Esophagus (tissue), 2 donors: ENCODE results near the gene LILRA1. TPM values are rescaled to one million over a fixed set of nuclear protein-coding genes. Genes with fewer than 3 reads are reported as not detected.
"Not testable (repeated sequence)": the region's sequence is repeated elsewhere in the genome, so short reads cannot be mapped to it uniquely, and the experiment has no call there.

Experiments
- H3K27ac ChIP-seq, 2 donors: one replicate each; pipeline ENCODE4 v1.5.1; 2013; ENCODE audit warnings: low read depth in 2 of 2, mild to moderate bottlenecking in 2 of 2, inconsistent platforms in 1 of 2, low read length in 1 of 2, moderate library complexity in 1 of 2
- H3K27me3 ChIP-seq, 2 donors: one replicate each; pipeline ENCODE4 v1.6.1; 2013; ENCODE audit warnings: low read length in 2 of 2, control low read depth in 1 of 2, mild to moderate bottlenecking in 1 of 2; ENCODE audit not compliant: insufficient read depth in 2 of 2, control insufficient read depth in 1 of 2
- H3K36me3 ChIP-seq, 2 donors: one replicate each; pipeline ENCODE4 v1.6.1; 2013; ENCODE audit warnings: low read length in 1 of 2; ENCODE audit not compliant: control insufficient read depth in 2 of 2, insufficient read depth in 2 of 2
- H3K4me1 ChIP-seq, 2 donors: one replicate each; pipeline ENCODE4 v1.6.1; 2013; ENCODE audit warnings: low read length in 1 of 2; ENCODE audit not compliant: control insufficient read depth in 2 of 2, insufficient read depth in 2 of 2
- H3K4me3 ChIP-seq, 2 donors: one replicate each; pipeline ENCODE4 v1.5.1; 2013; ENCODE audit warnings: low read length in 2 of 2, mild to moderate bottlenecking in 2 of 2, low read depth in 1 of 2, moderate library complexity in 1 of 2
- H3K9me3 ChIP-seq, 2 donors: one replicate each; pipeline ENCODE4 v1.6.1; 2013; ENCODE audit warnings: mild to moderate bottlenecking in 2 of 2, low read depth in 1 of 2, low read length in 1 of 2, moderate library complexity in 1 of 2; ENCODE audit not compliant: control insufficient read depth in 2 of 2, insufficient read depth in 1 of 2
- WGBS, 2 donors: extraction: QIAGEN DNeasy Blood & Tissue Kit; methylation state at CpG; one replicate each; pipeline ENCODE4 v1.1.7; 2013; 5-methylcytosine and 5-hydroxymethylcytosine counted together
- polyA plus RNA-seq, 2 donors: library from polyadenylated mRNA; stranded (reverse); fragments of 200-250 nt; gene quantifications; one replicate each; pipeline ENCODE4 v1.2.3, GENCODE V29; 2013
- donor health status: healthy with polysubstance abuse.
- donor health status: Bipolar disorder and iron deficiency.

Gene LILRA1
- polyA plus RNA-seq: under 1 TPM; 0.08 to 0.21 TPM

DNA sequence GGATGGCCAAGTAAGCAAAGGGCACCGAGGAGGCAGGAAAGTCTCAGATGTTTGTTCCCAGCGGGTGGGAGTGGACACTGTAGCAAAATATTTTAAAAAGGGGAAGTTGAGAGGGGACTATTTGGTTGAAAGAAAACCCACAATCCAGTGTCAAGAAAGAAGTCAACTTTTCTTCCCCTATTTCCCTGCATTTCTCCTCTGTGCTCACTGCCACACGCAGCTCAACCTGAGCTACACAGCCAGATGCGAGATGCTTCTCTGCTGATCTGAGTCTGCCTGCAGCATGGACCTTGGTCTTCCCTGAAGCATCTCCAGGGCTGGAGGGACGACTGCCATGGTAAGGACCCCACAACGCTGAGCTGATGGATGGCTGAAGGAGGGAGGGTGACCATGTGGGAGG, at the start of gene LILRA1:
Gene LILRA1, plus strand, starts transcription at position 188 of the 400 bp plus-strand sequence. CDS start 613 bp downstream, outside the sequence.
- WGBS, 2 donors: 56% methylated on average over 6 of the region's 6 CpGs
- H3K9me3 ChIP-seq, H3K36me3 ChIP-seq, H3K4me1 ChIP-seq, H3K27ac ChIP-seq, H3K4me3 ChIP-seq, H3K27me3 ChIP-seq: not testable (repeated sequence)

DNA sequence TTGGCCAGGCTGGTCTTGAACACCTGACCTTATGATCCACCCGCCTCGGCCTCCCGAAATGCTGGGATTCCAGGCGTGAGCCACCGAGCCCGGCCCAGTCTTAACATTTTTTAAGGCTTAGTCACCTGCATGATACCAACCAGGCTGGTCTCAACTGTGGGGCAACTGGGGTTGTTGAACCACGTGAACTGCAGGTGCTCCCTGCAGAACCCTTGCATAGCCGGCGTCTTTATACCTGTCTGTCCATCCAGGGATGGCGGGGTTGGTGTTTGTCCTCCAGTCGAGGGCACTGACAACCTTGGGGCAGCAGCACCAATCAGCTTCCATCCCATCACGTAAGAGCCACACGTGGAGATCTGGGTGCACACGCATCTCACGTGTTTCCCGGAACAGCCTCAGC, 44.6 kb upstream of the LILRA1 start:
- Histone ChIP-seq H3K4me3 (no peak overlapping the region), H3K27me3 (no peaks in the 10 kb centered on the region), H3K9me3 (peaks cover 0 to 5% of the 10 kb centered on the region in 2 donors), H3K27ac (no peak overlapping the region), H3K4me1 (no peaks in the 10 kb centered on the region), H3K36me3 (no peaks in the 10 kb centered on the region)
- 87 to 89% methylated on average over 16 of the region's 16 CpGs for WGBS, 2 donors

DNA sequence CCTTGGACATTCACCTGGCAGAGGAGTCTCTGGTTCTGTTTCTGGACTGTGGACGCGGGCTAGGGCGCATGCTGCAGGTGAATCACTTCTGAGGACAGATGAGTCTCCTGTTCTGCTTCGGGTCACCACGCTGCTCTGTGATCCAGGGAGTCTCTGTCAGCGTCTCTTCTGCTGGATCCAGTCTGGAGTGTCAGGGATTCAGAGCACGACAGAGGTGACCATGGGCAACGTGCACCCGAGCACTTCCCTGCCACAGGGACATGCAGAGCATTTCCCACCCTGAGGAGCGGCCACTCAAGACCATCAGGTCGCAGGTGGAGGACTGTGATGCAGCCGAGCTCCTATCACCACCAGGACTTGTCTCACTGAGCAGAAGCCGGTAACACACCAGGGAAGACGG, 44.2 kb upstream of the LILRA1 start:
- Histone ChIP-seq H3K36me3 (no peaks in the 10 kb centered on the region), H3K9me3 (peaks cover 0 to 5% of the 10 kb centered on the region in 2 donors), H3K27me3 (no peaks in the 10 kb centered on the region), H3K27ac (no peak overlapping the region), H3K4me3 (no peak overlapping the region), H3K4me1 (no peaks in the 10 kb centered on the region)
- WGBS, 2 donors: 80 to 84% methylated on average over 12 to 14 of the region's 14 CpGs

DNA sequence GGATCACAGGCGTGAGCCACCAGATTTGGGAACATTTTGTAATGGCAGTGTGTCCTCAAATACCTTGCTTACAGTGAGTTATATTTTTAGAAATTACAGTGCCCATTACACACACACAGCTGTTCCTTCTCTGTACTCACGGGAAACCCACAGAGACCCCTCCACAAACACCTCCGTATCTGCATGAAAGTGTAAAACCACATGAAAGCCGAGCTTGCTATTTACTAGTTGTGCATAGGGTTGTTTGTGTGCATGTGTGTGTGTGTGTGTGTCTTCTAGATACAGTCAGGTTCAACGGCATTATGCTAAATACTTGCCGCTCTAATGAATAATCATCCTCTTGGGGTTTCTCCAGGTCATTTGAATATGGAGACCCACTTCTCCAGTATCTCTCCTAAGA, 42.1 kb upstream of the LILRA1 start:
- Histone ChIP-seq H3K9me3 (peaks cover 0 to 8% of the 10 kb centered on the region in 2 donors), H3K4me1 (peaks cover 0 to 3% of the 10 kb centered on the region in 2 donors), H3K36me3 (no peaks in the 10 kb centered on the region), H3K4me3 (no peak overlapping the region), H3K27ac (no peak overlapping the region), H3K27me3 (no peaks in the 10 kb centered on the region)
- WGBS, 2 donors: 72 to 76% methylated on average over 6 of the region's 6 CpGs

DNA sequence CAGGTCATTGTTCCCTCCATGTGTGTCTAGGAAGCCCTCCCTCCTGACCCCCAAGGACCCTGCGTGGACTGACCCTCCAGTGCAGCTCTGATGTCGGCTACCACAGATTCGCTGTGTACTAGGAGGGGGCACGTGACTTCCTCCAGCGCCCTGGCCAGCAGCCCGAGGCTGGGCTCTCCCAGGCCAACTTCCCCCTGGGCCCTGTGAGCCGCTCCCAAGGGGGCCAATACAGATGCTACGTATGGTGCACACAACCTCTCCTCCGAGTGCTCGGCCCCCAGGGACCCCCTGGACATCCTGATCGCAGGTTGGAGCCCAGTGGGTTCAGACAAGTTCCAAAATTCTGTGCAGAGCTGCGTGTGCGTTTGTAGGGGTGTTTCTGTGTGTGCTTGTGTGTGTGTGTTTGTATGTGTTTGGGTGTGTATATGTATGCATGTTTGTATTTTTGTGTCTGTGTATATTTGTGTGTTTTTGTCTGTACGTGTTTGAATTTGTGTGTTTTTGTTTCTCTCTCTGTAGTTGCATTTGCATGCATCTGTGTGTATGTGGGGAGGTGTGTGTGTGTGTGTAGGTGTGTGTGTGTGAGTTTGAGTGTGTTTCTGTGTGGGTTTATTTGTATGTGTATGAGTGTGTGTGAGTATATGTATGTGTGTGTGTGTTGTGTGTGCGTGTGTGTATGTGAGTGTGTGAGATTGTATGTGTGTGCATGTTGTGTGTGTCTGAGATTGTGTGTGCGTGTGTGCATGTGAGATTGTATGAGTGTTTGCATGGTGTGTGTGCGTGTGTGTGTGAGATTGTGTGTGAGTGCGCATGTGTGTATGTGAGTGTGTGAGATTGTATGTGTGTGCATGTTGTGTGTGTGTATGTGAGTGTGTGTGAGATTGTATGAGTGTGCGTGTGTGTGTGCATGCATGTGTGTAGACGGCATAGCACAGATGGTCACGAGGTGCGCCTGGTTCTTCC, 41.2 kb upstream of the LILRA1 start:
- peaks cover 0 to 8% of the 10 kb centered on the region in 2 donors for H3K9me3 ChIP-seq
- H3K27ac ChIP-seq: no peak overlapping the region
- H3K4me3 ChIP-seq: no peak overlapping the region
- H3K27me3 ChIP-seq: no peaks in the 10 kb centered on the region
- H3K36me3 ChIP-seq: no peaks in the 10 kb centered on the region
- peaks cover 0 to 3% of the 10 kb centered on the region in 2 donors for H3K4me1 ChIP-seq
- WGBS, 2 donors: 77 to 78% methylated on average over 22 of the region's 22 CpGs

DNA sequence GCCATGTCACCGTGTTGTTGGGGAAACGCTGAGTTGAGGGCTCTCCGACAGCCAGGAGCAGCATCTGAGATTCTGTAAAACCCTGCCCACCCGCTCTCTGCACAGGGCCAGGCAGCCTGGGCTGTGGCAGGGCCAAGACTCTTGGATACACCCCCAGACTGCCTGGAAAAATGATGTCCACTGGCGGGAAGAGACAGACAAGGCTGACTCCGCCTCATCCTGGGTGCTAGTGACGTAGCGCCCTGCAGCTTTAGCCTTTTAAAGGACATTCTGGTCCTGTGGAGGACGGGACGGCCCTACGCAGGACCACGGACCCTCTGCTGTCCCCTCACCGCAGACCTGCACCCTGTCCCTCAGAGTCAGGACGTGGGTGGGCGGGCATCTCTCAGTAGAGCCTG, 40.5 kb upstream of the LILRA1 start:
- Histone ChIP-seq H3K27ac (no peak overlapping the region), H3K4me3 (no peak overlapping the region), H3K9me3 (peaks cover 0 to 8% of the 10 kb centered on the region in 2 donors), H3K36me3 (no peaks in the 10 kb centered on the region), H3K4me1 (peaks cover 0 to 3% of the 10 kb centered on the region in 2 donors), H3K27me3 (no peaks in the 10 kb centered on the region)
- WGBS, 2 donors: 83 to 86% methylated on average over 15 of the region's 15 CpGs

DNA sequence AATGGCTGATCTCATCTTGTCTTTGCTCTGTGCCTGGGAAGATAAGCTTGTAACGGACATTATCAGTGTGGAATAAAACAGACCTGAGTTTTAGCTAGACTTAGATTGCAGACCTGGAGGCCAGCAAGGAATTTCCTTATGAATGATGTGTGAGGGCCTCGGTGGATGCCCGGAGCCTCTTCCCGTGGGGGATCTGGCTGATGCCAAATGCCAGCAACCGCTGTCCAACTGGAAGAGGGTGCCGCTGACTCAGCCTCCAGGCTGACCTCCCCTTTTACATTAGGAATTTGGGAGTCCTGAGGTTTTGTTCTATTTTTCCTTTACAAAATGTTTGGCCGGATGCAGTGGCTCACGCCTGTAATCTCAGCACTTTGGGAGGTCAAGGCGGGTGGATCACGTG, 39.4 kb upstream of the LILRA1 start:
- Histone ChIP-seq H3K27ac (no peak overlapping the region), H3K27me3 (no peaks in the 10 kb centered on the region), H3K36me3 (no peaks in the 10 kb centered on the region), H3K4me1 (peaks cover 0 to 3% of the 10 kb centered on the region in 2 donors), H3K9me3 (peaks cover 0 to 8% of the 10 kb centered on the region in 2 donors), H3K4me3 (no peak overlapping the region)
- WGBS, 2 donors: 66 to 86% methylated on average over 10 of the region's 10 CpGs

DNA sequence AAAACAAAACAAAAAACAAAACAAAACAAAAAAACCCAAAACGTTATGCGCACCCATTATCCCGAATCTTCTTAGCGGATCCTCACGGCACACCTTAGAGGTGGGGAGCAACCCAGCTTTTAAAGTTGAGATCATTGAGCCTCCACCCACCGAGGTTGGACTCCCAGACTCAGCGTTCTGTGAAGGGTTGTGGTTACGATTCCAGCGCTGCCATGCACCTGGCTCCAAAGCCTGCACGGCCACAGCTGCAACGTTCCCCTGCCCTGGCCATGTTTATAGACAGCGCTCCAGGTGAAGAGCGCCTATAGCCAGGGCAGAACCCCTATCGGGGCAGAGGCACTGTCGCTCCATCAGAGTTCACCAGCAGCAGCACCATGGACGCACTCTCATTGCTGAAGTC, 38.5 kb upstream of the LILRA1 start:
- Histone ChIP-seq H3K36me3 (no peaks in the 10 kb centered on the region), H3K27ac (no peak overlapping the region), H3K4me3 (no peak overlapping the region), H3K27me3 (no peaks in the 10 kb centered on the region), H3K4me1 (peaks cover 0 to 3% of the 10 kb centered on the region in 2 donors), H3K9me3 (peaks cover 0 to 8% of the 10 kb centered on the region in 2 donors)
- 87% methylated on average over 16 of the region's 16 CpGs for WGBS, 2 donors

DNA sequence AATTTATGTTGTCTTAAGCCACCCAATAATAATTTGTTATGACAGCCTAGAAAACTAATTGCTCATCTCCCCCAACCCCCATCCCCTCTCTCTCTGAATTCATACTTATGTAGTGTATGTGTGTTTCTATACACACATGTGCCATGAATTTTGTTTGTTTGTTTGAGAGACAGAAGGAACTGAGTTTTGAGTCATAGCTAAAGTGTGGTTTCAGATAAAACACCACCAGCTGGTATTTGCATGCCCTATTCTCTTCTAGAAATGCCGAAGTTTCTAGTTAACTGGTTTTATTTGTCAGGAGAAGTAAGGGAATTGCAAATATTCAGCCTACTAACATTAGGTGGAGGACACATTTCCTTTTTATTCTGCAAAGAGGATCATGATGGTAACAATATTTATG, 37.2 kb upstream of the LILRA1 start:
- H3K27ac ChIP-seq: no peak overlapping the region
- peaks cover 0 to 8% of the 10 kb centered on the region in 2 donors for H3K9me3 ChIP-seq
- H3K4me3 ChIP-seq: no peak overlapping the region
- H3K36me3 ChIP-seq: no peaks in the 10 kb centered on the region
- H3K4me1 ChIP-seq: peaks cover 0 to 3% of the 10 kb centered on the region in 2 donors
- 69 to 74% methylated on average over 1 of the region's 1 CpG for WGBS, 2 donors
- H3K27me3 ChIP-seq: no peaks in the 10 kb centered on the region

DNA sequence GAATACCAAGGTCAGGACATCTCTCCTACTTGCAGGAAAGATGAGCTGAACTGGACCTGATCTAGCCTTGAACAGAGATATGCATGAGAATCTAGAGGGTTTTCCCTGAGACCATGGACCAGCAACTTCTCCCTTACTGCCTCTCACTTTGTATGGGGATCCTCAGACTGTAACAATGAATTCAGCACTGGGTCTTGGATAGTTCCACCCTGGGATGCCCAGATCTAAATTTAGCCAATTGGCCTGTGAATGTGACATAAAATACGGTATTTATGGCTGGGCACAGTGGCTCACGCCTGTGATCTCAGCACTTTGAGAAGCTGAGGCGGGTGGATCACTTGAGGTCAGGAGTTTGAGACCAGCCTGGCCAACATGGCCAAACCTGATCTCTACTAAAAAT, 35.1 kb upstream of the LILRA1 start:
- Histone ChIP-seq H3K36me3 (no peaks in the 10 kb centered on the region), H3K4me1 (peaks cover 0 to 3% of the 10 kb centered on the region in 2 donors), H3K27ac (no peak overlapping the region), H3K27me3 (no peaks in the 10 kb centered on the region), H3K9me3 (peaks cover 0 to 3% of the 10 kb centered on the region in 2 donors), H3K4me3 (no peak overlapping the region)
- 59 to 64% methylated on average over 3 of the region's 3 CpGs for WGBS, 2 donors
